Activated CD4-positive, alpha-beta memory T cell treated with anti-CD3 and anti-CD28 coated beads for 36 hours (primary cell): ENCODE measurements around the gene ATP8A2. TPM values are rescaled to one million over a fixed set of nuclear protein-coding genes. Genes with fewer than 3 reads are reported as not detected.

Experiments used
- CTCF ChIA-PET: fragments of 350-600 bp; sonication (Branson Sonifier 250); formaldehyde crosslinking; loops from one replicate; lab custom pipeline; 2021; ENCODE audit warnings: antibody characterized with exemption, inconsistent platforms; lab: Charles Lee
- POLR2A ChIA-PET: fragments of 350-600 bp; sonication (Branson Sonifier 250); formaldehyde crosslinking; loops from one replicate; lab custom pipeline; 2021; ENCODE audit warnings: antibody characterized with exemption; lab: Charles Lee
- DNase-seq: peaks from one replicate; pipeline ENCODE4 v3.0.0-alpha.2; 2020
- H3K27ac Mint-ChIP-seq: one replicate; pipeline ENCODE4 v1.8.0; 2021; ENCODE audit warnings: mixed read lengths
- H3K27me3 Mint-ChIP-seq: one replicate; pipeline ENCODE4 v1.8.0; 2021; ENCODE audit warnings: mixed read lengths
- H3K36me3 Mint-ChIP-seq: one replicate; pipeline ENCODE4 v1.8.0; 2021; ENCODE audit warnings: mixed read lengths
- H3K4me1 Mint-ChIP-seq: one replicate; pipeline ENCODE4 v1.8.0; 2021; ENCODE audit warnings: low read depth, mixed read lengths
- H3K4me3 Mint-ChIP-seq: one replicate; pipeline ENCODE4 v1.8.0; 2021; ENCODE audit warnings: mild to moderate bottlenecking, mixed read lengths
- H3K9me3 Mint-ChIP-seq: one replicate; pipeline ENCODE4 v1.8.0; 2021; ENCODE audit warnings: mixed read lengths
- intact Hi-C: fragments of 100-400 bp; cut with micrococcal nuclease; formaldehyde crosslinking; loops from one replicate; pipeline ENCODE4 v1.15.1; 2023
- total RNA-seq, 2 experiments: library from RNA; stranded (reverse); gene quantifications; one replicate each; pipeline ENCODE4 v1.2.3, GENCODE V29; 2021

Gene ATP8A2
- total RNA-seq, 2 experiments from 2014 or later: 0.22 to 0.29 TPM

DNA sequence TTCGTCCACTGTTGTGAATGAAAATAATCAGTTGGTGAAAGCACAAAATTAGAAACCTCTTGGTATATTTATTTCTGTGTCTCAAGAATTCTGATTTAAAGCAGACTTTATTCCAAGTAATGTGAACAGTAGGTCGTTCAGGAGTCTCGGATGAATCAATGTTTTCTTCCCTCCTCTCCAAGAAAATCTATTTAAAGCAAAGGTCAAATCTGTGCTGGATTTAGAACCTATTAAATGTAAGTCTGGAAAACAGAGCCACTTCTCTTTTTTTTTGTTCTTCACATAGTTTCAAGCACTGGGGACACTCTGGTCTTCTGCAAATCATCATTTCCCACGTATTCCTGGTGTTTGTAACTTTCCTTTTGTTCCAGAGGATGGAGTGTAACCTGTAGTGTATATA, 312.7 kb downstream of the ATP8A2 start:
- Mint-ChIP-seq H3K27ac (no peak overlapping the region), H3K36me3 (no peaks in the 10 kb centered on the region), H3K4me3 (no peak overlapping the region), H3K4me1 (no peaks in the 10 kb centered on the region), H3K9me3 (no peaks in the 10 kb centered on the region), H3K27me3 (no peaks in the 10 kb centered on the region)
- ChIA-PET POLR2A (no interaction called here), CTCF (no interaction called here)
- no peak for DNase-seq
- intact Hi-C loops: no loop called here

DNA sequence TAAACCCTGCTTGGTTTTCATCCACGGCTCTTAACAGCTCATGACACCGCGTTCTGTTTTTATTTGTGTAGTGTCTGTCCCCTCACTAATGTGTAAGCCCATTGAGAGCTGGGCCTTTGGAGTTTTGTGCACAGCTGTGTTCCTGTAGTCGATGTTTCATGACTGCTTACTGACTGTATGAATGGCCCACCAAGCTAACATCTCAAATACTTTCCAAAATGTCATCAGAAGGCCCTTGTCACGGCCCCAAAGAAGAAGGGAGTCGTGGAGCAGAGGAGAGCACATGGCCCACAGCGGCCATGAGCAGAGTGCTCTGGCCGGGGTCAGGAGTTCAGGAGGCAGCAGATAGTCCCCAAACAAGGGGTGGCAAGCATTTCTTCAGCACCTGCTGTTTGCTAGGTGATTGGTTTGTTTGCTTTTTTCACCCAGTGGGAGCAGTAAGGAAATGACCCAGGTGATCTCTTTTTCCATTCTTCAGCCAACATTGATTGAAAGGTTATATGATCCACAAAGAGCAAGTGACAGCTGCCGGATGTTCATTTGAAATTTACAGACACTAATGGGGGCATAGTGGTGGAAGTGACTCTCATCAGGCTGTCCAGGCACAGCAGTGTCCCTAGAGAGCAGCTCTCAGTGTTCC, 315.2 kb downstream of the ATP8A2 start:
- Mint-ChIP-seq H3K27me3 (no peaks in the 10 kb centered on the region), H3K4me1 (no peaks in the 10 kb centered on the region), H3K27ac (no peak overlapping the region), H3K9me3 (no peaks in the 10 kb centered on the region), H3K36me3 (no peaks in the 10 kb centered on the region), H3K4me3 (no peak overlapping the region)
- intact Hi-C loops: no loop called here
- DNase-seq: no peak
- ChIA-PET POLR2A (no interaction called here), CTCF (no interaction called here)

DNA sequence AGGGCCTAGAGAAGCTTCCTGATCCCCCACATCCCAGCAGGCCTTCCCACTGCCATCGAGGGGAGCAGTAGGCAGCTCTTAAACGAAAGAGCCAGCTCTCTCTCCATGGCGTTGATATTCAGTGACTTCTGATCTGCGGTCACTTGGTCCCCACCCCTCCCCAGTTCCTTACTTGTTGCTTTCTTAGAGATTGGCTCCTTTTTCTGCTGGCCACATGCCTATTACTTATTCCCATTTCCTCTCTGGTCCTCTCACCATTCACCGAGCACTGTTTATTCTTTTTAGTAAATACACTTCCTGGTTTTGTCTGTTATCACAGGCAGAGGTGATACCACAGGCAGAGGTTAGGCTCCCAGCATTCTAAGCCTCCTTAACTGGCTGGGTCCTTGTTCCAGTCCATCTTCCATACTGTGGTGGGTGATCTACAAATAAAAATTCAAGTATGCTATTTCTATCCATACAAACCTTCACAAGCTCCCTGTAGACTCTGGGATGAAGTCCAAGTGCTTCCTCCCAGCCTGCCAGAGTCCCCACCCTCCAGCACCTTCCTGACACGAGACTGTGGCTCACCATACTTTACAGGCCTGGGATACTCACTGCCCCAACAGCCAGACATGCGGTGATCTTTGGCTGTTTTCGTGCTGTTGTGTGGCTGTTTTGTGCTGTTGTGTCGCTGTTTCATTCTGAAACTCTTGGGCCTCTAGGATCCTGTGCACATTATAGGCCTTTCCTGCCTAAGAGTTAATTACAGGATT, 315.9 kb downstream of the ATP8A2 start:
- intact Hi-C loops: no loop called here
- no peaks in the 10 kb centered on the region for H3K27me3 Mint-ChIP-seq
- H3K4me3 Mint-ChIP-seq: no peak overlapping the region
- POLR2A ChIA-PET: no interaction called here
- no peaks in the 10 kb centered on the region for H3K4me1 Mint-ChIP-seq
- no peaks in the 10 kb centered on the region for H3K9me3 Mint-ChIP-seq
- no peak for DNase-seq
- H3K36me3 Mint-ChIP-seq: no peaks in the 10 kb centered on the region
- H3K27ac Mint-ChIP-seq: no peak overlapping the region
- CTCF ChIA-PET: no interaction called here

DNA sequence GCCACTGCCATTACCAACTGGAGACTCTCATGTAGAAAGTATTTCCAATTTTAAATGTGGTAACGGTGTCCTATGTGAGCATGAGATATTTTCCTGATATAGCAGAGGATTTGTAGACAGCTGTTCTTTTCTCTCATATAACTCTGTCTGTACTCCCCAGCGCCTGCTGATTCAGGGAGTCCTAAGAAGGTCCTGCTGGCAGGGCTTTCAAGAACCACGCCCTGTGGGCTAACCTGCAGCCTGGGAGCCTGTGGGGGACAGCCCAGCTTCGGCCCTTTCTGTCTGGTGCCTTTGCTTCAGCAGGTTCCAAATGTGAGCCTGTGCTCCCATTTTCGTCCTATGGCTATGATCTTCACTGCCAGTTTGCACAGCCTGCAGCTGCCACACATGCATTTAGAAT, 316.8 kb downstream of the ATP8A2 start:
- Mint-ChIP-seq H3K27me3 (peaks cover 3% of the 10 kb centered on the region), H3K27ac (no peak overlapping the region), H3K4me1 (no peaks in the 10 kb centered on the region), H3K9me3 (no peaks in the 10 kb centered on the region), H3K36me3 (no peaks in the 10 kb centered on the region), H3K4me3 (no peak overlapping the region)
- POLR2A ChIA-PET: no interaction called here
- intact Hi-C loops: no loop called here
- no peak for DNase-seq
- CTCF ChIA-PET: no interaction called here

DNA sequence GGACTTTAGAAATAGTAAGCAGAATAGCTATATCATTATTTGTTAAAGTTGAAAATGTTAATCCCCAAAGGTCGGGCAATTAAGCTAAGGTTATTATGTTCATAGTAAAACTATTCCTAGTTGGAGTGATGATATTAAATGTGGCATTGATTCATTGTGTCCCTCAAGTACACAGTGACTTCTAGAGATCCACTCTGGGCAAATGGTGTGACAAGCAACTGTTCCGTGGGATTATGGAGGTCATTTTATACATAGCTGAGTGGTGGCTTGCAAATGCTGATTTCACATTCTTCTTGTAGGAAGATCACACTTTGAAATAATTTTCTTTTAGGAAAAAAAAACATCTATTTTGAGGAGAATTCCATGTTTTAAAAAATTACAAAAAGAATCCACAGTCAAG, 317.8 kb downstream of the ATP8A2 start:
- intact Hi-C loops: no loop called here
- Mint-ChIP-seq H3K27me3 (peaks cover 6% of the 10 kb centered on the region), H3K27ac (no peak overlapping the region), H3K9me3 (no peaks in the 10 kb centered on the region), H3K36me3 (no peaks in the 10 kb centered on the region), H3K4me1 (no peaks in the 10 kb centered on the region), H3K4me3 (no peak overlapping the region)
- ChIA-PET POLR2A (no interaction called here), CTCF (no interaction called here)
- DNase-seq: no peak

DNA sequence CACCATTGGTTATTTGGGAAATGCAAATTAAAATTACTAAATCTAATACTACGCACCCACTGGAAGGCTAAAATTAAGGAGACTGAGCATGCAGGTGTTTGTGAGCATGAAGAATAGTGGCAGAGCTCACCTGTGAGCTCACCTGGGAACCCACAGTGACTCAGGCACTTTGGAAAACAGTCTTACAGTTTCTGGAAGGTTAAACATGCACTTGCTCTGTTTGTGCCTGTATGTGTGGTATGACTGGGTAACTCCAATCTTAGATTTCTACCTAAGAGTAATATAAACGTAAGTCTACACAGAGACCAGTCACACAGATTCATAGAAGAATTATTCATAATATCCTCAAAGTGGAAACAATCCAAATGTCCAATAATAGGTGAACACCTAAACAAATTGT, 318.8 kb downstream of the ATP8A2 start:
- H3K27me3 Mint-ChIP-seq: peaks cover 6% of the 10 kb centered on the region
- CTCF ChIA-PET: no interaction called here
- H3K4me1 Mint-ChIP-seq: no peaks in the 10 kb centered on the region
- H3K27ac Mint-ChIP-seq: no peak overlapping the region
- intact Hi-C loops: no loop called here
- POLR2A ChIA-PET: no interaction called here
- H3K4me3 Mint-ChIP-seq: no peak overlapping the region
- DNase-seq: no peak
- H3K36me3 Mint-ChIP-seq: no peaks in the 10 kb centered on the region
- H3K9me3 Mint-ChIP-seq: no peaks in the 10 kb centered on the region

DNA sequence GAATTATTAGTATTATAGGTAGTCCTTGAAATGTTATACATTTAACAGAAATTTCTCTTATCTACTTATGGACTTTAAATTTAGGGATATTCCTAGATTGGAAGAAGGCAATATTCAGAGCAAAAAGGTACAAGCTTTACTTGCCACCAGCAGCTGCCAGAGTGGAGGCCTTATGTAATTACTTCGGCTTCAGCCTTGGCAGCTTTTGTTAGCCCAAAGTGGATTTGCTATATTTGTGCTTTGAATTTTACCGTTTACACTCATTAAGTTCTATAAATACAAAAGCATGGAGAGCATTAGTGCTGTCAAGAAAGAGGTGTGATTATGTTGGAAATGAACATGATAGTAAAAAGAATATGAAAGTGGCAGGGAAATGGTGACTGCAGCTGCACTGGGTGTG, 319.9 kb downstream of the ATP8A2 start:
- intact Hi-C loops: no loop called here
- DNase-seq: no peak
- CTCF ChIA-PET: no interaction called here
- Mint-ChIP-seq H3K36me3 (no peaks in the 10 kb centered on the region), H3K4me3 (no peak overlapping the region), H3K4me1 (no peaks in the 10 kb centered on the region), H3K27ac (no peak overlapping the region), H3K27me3 (peaks cover 6% of the 10 kb centered on the region), H3K9me3 (no peaks in the 10 kb centered on the region)
- POLR2A ChIA-PET: no interaction called here

DNA sequence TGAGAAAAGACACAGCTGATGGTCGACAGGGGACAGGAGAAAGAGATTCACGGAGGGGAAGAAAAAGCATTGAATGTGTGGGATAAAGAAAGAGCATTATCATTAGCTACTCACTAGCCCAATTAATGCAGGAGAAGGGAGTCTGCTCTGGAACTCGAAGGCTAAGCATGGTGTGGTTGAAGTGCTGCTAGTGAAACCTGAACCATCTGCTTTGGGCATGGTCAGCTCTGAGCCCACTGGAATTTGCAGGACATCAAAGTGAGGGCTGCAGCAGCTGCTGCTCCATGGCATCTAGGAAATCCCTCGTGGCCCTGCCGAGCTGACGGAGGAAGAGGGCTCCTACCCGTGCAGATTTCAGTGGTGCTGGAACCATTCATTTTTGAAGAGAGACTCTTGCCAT, 320.3 kb downstream of the ATP8A2 start:
- H3K9me3 Mint-ChIP-seq: no peaks in the 10 kb centered on the region
- ChIA-PET CTCF (no interaction called here), POLR2A (no interaction called here)
- no peaks in the 10 kb centered on the region for H3K4me1 Mint-ChIP-seq
- intact Hi-C loops: no loop called here
- H3K4me3 Mint-ChIP-seq: no peak overlapping the region
- peaks cover 6% of the 10 kb centered on the region for H3K27me3 Mint-ChIP-seq
- H3K36me3 Mint-ChIP-seq: no peaks in the 10 kb centered on the region
- no peak overlapping the region for H3K27ac Mint-ChIP-seq
- DNase-seq: no peak

DNA sequence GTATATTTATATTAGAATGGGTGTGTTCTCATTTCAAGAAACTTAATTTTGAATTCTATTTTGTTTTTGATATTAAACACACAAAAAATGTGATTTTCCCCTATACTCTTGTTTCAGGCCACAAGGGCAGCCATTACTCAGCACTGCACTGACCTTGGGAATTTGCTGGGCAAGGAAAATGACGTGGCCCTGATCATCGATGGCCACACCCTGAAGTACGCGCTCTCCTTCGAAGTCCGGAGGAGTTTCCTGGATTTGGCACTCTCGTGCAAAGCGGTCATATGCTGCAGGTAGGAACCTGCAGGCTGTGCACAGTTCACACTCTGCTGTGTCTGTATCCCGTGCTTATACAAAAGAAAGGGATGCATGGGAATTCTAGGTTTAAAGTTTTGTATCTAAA, 327.3 kb downstream of the ATP8A2 start:
- ChIA-PET POLR2A (no interaction called here), CTCF (no interaction called here)
- Mint-ChIP-seq H3K4me1 (no peaks in the 10 kb centered on the region), H3K36me3 (no peaks in the 10 kb centered on the region), H3K27me3 (peaks cover 3% of the 10 kb centered on the region), H3K27ac (no peak overlapping the region), H3K9me3 (no peaks in the 10 kb centered on the region), H3K4me3 (no peak overlapping the region)
- DNase-seq: no peak
- intact Hi-C loops: no loop called here

DNA sequence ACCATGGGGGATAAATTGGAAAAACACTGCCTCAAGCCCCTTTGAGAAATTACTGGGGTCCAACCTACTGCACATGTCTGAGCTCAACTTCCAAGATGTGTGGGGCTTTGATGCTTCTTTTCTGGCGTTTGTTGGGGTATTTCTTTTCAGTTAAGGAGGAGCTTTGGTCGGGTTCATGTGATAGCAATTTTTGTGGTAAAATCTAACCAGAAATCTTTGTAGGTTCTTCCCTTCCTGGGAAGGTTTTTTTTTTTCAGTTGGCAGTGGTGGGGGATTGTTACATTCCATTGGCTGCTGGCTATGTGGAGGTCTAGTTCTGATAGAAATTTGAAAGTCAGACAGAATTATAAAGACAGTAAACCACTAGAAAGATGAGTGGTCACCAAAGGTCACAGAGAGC, 327.8 kb downstream of the ATP8A2 start:
- DNase-seq: no peak
- CTCF ChIA-PET: no interaction called here
- H3K4me3 Mint-ChIP-seq: no peak overlapping the region
- H3K27me3 Mint-ChIP-seq: no peaks in the 10 kb centered on the region
- no peaks in the 10 kb centered on the region for H3K4me1 Mint-ChIP-seq
- H3K27ac Mint-ChIP-seq: no peak overlapping the region
- POLR2A ChIA-PET: no interaction called here
- H3K9me3 Mint-ChIP-seq: no peaks in the 10 kb centered on the region
- intact Hi-C loops: no loop called here
- H3K36me3 Mint-ChIP-seq: no peaks in the 10 kb centered on the region

DNA sequence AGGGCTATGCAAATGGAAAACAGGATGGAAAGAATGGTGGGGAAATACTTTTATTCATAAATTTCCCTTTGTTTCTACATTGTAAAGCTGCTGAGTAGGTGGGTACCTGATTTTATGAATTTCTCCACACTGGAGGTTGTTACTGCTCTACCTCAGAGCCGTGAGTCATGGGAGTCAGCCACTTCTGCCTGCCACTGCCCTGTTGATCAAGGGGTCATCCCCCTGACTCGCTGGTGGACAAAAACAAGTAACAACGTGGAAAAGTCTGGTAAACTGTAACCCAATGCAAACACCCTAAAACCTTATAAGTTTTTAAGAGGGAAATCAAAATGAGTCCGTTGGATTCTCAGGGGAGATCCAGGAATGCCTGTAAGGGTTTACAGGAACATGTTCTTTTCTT, 329.5 kb downstream of the ATP8A2 start:
- Mint-ChIP-seq H3K27me3 (no peaks in the 10 kb centered on the region), H3K4me1 (no peaks in the 10 kb centered on the region), H3K36me3 (no peaks in the 10 kb centered on the region), H3K9me3 (no peaks in the 10 kb centered on the region), H3K27ac (no peak overlapping the region), H3K4me3 (no peak overlapping the region)
- POLR2A ChIA-PET: no interaction called here
- intact Hi-C loops: no loop called here
- CTCF ChIA-PET: no interaction called here
- DNase-seq: no peak

DNA sequence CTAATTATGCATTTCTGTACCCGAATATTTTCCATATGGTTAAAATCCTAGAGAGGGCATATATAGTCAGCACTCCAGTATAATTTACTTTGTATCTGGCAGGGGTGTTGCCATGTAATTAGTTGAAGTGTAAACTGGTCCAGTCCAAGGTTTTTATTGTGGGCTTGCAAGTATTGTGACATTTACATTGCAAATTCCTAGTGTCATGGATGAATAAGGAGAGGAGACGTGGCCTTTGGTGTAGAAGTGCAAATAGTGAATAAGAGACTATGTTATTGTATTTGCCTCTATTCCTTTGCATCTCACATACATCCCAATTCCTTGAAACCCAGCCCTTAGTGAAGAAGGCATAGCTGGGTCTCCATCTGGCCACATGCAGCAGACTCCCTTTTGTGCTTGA, 330.6 kb downstream of the ATP8A2 start:
- no peak overlapping the region for H3K4me3 Mint-ChIP-seq

DNA sequence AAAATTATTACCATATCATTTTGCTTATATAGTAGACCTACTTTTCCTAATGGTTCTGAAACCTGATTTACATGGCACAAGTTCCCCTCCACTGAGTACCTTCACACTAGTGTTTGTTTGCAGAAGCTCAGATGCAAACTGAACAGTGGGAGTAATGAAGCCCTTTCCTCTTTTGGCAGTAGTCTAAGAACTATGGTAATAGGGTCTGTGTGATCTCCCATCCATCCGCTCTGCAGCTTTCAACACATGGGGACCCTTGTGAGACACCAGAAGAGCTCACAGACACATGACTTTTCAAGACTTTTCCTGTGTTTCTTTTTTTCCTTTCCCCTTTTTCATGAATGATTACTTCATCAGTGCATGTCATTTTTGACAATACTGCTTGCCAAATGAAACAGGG, 336.0 kb downstream of the ATP8A2 start:
- CTCF ChIA-PET: no interaction called here
- intact Hi-C loops: no loop called here
- Mint-ChIP-seq H3K27ac (no peak overlapping the region), H3K36me3 (no peaks in the 10 kb centered on the region), H3K4me1 (no peaks in the 10 kb centered on the region), H3K4me3 (no peak overlapping the region), H3K9me3 (no peaks in the 10 kb centered on the region), H3K27me3 (peaks cover 3% of the 10 kb centered on the region)
- DNase-seq: no peak
- POLR2A ChIA-PET: no interaction called here

More for the DNA sequence above, 330.6 kb downstream of the ATP8A2 start:
- Mint-ChIP-seq H3K9me3 (no peaks in the 10 kb centered on the region), H3K4me1 (no peaks in the 10 kb centered on the region), H3K27me3 (no peaks in the 10 kb centered on the region), H3K27ac (no peak overlapping the region), H3K36me3 (no peaks in the 10 kb centered on the region)
- ChIA-PET POLR2A (no interaction called here), CTCF (no interaction called here)
- intact Hi-C loops: no loop called here
- DNase-seq: no peak
